SKM-1 treated with dmso at 0.1 percent for 144 hours (cell line): Measurements from ENCODE around the gene PAM16.

Experiments used
- DNase-seq: peaks from one replicate; lab custom pipeline; 2025; ENCODE audit not compliant: unreplicated experiment; lab: John Stamatoyannopoulos, UW

PAM16 gene

GRCh38 chr16:4383591-4384444, 32.7 kb upstream of the PAM16 start:
- no peak for DNase-seq

DNA sequence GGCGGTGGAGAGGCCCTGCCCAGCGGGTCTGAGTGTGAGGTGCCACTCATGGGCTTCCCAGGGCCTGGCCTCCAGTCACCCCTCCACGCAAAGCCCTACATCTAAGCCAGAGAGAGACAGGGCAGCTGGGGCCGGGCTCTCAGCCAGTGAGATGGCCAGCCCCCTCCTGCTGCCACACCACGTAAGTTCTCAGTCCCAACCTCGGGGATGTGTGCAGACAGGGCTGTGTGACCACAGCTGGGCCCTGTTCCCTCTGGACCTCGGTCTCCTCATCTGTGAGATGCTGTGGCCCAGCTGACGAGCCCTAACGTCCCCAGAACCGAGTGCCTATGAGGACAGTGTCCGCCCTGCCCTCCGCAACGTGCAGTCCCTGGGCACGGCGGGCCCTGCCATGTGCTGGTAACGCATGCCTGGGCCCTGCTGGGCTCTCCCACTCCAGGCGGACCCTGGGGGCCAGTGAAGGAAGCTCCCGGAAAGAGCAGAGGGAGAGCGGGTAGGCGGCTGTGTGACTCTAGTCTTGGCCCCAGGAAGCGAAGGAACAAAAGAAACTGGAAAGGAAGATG, 31.8 kb upstream of the PAM16 start:
- DNase-seq, result no peak

GRCh38 chr16:4381935-4382794, 31.0 kb upstream of the PAM16 start:
- DNase-seq, result no peak

GRCh38 chr16:4381072-4381934, 30.2 kb upstream of the PAM16 start:
- DNase-seq, result no peak

DNA sequence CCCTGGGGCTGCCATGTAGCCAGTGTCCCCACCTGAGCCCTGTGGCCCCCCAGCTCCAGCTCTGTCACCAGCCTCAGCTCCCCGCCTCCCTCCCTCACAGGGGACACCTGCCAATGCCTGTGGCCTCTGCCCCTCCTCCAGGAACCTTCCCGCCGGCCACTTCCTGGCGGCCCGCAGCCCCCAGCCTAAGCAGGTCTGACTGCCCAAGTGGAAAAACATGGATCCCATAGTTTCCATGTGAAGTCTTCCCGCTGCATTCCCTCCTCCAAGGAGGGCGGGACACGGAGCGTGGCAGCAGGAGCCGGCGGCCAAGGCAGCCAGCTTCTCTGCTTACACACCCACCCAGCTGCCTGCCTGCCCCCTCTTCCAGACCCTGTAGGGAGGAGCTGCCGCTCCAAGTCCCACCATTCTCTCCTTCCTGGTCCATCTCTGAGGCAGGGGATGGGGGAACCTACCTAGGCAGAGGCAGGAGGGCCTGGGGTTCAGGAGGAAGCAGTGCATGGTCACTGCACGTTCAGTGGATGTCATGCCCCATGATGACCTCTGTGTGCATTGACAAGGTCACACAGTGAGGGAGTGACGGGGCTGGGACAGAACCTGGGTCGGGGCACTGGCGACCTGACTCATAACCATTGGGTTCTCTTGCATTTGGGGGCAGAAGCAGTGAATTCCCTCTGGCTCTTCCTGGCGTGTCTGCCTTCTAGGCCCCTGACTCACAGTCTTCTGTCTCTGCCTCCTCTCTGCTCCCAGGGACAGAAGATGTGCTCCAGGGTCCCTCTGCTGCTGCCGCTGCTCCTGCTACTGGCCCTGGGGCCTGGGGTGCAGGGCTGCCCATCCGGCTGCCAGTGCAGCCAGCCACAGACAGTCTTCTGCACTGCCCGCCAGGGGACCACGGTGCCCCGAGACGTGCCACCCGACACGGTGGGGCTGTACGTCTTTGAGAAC, 29.3 kb upstream of the PAM16 start:
- no peak for DNase-seq

DNA sequence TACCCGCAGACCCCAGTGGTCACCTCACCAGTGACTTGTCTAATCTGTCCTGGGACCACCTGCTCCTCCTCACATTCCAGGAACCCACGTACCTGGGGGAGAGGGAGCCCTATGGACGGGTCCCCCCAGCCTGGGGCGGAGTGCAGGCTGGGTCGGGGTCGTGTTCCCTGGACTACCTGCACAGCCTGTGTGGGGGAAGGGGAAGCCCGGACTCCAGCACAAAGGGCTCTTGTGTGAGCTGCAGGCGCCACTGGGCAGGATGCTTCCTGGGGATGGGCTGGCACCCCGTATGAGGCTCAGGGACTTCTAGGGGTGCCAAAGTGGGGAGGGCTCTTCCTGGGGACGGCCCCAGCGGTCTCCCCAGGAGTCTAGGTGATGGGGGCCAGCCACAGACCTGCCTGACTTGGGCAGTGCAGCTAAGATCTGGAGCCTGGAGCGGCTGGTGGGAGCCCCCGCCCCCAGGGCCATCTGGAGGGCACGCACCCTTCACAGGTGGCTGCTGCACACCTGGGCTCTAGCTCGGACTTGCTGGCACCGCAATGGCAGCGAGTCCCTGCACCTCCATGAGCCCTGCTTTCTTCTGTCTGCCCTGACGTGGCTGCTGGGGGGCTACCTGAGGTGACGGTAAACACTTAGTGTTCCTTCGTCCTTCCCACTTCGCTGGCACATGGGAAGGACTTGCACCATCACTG, 28.0 kb upstream of the PAM16 start:
- no peak for DNase-seq

DNA sequence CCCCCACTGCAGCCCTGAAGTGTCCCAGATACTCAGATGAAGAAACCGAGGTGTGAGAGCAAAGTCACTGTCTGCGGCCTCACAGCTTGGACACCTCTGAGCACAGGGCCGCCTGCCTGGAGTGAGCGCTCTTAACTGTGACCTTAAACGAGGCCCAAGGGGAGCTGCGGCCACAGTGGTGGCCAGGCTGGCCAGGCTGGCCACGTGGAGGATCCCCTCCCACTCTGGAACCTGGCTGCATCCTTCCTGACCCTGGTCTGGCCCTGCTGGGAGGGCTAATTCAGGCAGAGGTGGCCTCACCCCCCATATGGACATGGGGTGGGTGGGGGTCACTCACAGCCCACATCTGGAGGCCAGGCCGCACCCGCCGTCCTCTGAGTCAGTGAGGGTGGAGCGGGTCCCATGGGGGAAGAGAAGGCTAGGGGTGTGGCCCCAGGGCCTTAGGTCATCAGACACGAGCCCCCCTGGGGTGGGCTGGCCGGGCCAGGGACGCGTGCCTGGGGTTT, 27.1 kb upstream of the PAM16 start:
- no peak for DNase-seq

- no peak for DNase-seq
These were observed 26.5 kb upstream of the PAM16 start for GRCh38 chr16:4377573-4378154.

DNA sequence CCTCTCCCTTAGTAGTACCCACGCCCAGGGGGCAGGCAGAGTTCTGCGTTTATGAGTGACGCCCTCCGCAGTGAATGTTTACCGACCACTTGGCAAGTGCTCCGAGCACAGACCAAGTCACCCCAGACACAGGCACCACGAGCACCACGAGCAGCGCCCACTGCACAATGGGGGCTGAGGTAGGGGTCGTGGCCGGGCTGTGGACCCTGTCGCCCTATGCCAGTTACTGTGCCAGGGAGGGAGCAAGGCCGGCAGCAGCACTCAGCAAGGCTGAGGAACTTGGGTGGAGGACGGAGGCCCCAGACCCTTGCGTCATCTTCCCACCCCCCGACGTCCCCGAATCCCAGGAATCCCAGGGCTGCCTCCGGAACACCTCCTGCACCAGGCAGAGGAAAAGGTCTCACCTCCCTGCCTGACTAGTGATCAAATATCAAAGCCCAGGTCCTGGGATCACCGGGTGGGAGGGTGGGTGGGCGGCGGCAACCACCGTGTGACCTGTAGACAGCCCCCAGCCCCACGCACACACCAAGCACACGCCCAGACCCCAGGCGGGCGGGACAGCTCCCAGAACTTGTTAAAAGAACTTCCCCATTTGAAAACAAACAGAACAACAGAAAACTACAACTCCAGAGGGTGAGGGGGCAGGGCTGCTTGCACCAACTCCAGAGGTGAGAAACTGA, 25.9 kb upstream of the PAM16 start:
- no peak for DNase-seq

DNA sequence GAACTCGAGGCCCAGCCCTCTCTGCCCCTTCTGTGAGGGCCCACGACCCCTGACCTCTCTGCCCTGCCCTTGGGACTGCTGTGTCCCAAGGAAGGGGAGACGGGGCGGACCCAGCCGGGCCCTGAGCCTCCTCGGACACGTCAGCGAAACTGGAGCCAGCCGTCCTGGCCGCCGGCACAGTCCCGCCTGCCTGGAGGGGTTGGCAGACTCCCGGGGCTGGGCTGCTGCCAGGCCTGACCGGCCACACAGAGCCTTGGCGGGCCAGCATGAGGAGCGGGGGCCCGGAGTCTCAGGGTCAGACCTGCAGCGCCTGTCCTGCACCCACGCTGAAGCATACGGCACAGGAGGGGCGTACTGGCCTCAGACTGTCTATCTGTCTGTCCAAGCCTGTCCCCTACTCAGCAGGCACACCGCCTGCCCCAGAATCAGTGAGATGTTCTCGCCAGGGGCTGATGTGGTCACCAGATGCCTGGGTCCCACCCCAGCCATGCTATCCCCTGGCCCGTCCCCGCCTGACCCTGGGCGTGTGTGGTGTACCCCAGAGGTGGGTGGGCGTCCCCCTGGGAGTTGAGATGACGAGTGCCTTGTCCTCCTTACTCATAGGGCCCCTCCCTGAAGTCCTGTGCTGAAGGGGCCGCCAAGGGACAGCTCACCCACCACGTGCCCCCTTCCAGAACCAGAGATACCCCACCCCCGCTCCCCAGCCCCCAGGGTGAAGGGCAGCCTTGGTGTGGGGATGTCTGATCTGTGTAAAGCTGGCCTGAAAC, 25.2 kb upstream of the PAM16 start:
- no peak for DNase-seq

DNA sequence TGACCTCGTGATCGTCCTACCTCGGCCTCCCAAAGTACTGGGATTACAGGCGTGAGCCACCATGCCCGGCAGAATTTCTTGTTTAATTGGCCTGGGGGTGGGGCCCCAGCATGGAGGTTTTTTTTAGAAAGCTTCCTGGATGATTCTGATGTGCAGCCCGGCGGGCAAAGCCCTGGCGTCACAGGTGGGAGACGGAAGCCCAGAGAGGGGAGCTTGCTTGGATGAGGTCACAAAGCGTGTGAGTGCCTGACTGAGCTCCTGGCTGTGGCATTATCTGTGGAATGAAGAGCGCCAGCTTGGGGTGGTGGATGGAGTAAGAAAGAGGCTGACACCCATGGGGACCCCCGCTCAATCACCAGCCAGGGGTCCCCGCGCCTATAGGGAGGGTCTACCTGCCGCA, 24.6 kb upstream of the PAM16 start:
- no peak for DNase-seq

- DNase-seq, result no peak
These were observed 23.0 kb upstream of the PAM16 start for GRCh38 chr16:4373909-4374742.

DNA sequence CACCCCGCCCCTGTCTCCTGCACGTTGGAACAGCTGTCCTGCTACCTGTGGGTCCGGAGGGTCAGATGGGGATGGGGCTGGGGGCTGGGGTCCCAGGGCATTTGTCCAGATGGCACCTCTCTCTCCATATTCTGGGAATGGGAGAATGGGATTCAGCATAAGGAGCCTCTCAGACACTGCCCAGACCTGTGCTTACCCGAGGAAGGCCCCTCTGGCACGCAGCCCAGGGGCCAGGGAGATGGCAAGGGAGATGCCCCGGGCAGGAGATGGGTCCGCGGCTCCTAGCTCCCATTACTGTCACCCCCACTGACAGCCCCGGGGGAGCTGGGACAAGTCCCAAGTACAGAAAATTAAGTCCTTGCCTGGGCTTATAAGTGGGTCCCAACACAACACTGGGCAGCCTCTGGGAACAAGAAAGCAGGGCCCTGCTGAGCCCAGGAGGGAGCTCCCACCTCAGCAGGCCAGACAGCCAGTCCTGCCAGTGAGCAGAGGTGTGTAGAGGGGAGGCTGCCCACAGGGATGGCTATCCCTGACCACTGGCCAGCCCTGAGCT, 22.3 kb upstream of the PAM16 start:
- DNase-seq, result no peak

DNA sequence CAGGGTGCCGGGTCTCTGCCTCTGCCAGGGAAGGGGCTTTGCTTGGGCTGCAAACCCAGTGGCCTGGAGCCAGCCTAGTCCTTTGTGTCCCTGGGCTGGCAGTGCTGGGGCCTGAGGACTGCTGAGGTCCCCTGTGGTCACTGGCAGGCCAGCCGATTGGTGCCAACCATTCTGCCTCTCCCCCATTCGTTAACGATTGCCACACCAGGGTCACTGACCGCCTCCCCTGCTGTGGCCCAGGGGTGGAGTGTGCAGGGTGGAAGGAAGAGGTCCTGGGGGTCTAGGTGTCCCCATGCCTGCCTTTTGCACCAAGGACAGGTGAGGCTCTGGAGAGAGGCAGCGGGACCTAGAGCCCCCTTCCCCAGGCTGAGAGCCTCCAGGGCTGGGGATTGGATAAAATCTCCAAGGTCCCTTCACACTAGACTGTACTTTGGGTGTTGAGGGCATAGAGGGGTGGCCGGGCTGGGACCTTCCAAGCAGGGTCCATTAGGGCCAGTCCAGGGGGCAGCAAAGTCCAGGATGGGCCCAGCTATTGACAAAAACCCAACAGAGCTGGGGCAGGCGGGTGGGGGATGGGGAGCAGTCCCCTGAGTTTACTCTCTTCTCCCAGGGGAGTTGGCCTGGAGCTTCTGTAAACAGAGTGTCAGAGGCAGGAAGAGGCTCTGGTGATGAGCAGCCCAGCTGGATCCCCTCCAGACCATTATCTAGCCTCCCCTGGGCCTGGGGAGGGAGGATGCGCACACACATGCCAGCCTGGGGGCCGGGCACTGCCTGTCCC, 21.6 kb upstream of the PAM16 start:
- DNase-seq, result no peak

DNA sequence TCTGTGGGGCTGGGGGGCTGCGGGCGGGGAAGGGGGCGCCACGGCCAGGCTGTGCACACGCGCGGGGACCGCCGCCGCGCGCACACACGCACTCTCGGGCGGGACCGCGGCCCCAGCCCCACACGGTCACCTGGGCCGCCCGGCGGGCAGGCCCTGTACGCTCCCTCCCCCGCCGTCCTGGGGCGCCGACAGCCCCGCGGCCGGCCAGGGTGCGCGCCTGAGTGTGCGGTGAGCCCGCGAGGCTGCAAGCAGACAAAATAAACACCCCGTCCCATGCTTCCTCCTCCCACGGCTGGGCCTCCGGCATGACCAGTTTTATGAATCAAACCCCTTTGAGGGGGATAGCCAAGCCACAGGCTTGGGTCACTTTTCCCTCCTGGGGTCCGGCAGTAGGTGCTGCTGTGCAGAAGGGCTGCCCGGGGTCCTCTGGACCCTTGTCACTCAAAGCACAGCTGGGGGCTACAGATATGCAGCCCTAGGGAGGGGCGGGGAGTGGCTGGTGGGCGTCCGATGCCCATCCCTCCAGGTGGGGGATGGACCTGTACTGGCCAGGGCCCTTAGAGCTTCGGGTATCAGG, 21.0 kb upstream of the PAM16 start:
- no peak for DNase-seq
